ENCODE measurements around the gene NCOA7. TPM values are rescaled to one million over a fixed set of nuclear protein-coding genes. Genes with fewer than 3 reads are reported as not detected.

Gene NCOA7
- total and polyA plus RNA-seq, 2 of the 8 experiments (the other 6 are each of a cell fraction or from before 2014, with no cell fraction given): 2.6 to 10.7 TPM

DNA sequence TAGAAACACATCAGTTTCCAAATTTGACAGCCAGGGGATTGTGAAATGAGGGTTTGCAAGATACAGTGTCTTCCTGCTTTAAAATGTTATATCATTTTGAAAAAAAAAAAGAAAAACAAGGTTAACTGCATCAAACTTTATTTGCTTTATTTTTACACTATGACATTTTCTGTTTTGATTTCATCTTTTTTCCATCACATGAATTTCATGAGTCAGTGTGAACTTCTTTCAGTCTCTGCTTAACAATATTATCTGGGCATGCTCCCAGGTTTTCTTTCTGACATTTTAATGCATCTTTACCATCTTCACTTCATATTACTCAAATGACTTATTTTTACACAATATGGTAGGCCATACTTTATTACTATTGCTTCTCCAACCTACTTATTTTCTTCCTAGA, 1.9 kb downstream of the NCOA7 start:
- H2AK5ac ChIP-seq (ENCODE audit: low read depth, low read length): no peak overlapping the region
- no peak overlapping the region for H3K4ac ChIP-seq (replicated peaks; ENCODE audit: insufficient read length, low read depth, low read length)
- DNase-seq (ENCODE audit: low read depth in 1 of 2, low spot score in 2 of 2) (no peak), FAIRE-seq (no peak)
- no peaks in the 10 kb centered on the region for H3K36me3 ChIP-seq (ENCODE audit: control insufficient read depth in 2 of 4, insufficient read depth in 4 of 4, low read length in 3 of 4)
- H4K8ac ChIP-seq (ENCODE audit: extremely low read depth, insufficient read depth, low read length): no peak overlapping the region
- no peak overlapping the region for H3K27ac ChIP-seq (ENCODE audit: low read depth, low read length)
- CTCF ChIA-PET (ENCODE audit: partially characterized antibody): interaction anchor here (0.8 to 6.2 kb wide), 11 partner anchors 9 to 482 kb away, joined by 3 to 77 read pairs (median 5); partner anchors contain the start of gene HINT3
- H3K14ac ChIP-seq (ENCODE audit: insufficient read length): no peak overlapping the region
- H2BK12ac ChIP-seq (ENCODE audit: low read depth, low read length): no peak overlapping the region
- no peaks in the 10 kb centered on the region; a peak in 1 of 7 replicates for H3K27me3 ChIP-seq (replicated peaks in 1 of 4; ENCODE audit: control insufficient read depth in 3 of 4, extremely low read depth in 1 of 4, insufficient read depth in 3 of 4, low read length in 3 of 4)
- no peak overlapping the region for H2BK5ac ChIP-seq (ENCODE audit: low read depth, low read length)
- 0 out of 4 replicates have a peak, but pooled peaks cover 0 to 5% of the 10 kb centered on the region in 2 experiments for H3K79me2 ChIP-seq (ENCODE audit: control insufficient read depth in 1 of 2, insufficient read depth in 2 of 2, low read length in 2 of 2)
- H3K18ac ChIP-seq (ENCODE audit: extremely low read depth, low read length): no peak overlapping the region
- peaks cover 11% of the 10 kb centered on the region for H3K23me2 ChIP-seq (ENCODE audit: low read depth, low read length)
- H4K91ac ChIP-seq (replicated peaks; ENCODE audit: insufficient read length, low read length): no peak overlapping the region
- no peak overlapping the region for H2BK120ac ChIP-seq (replicated peaks; ENCODE audit: low read depth, low read length)
- H3K79me1 ChIP-seq (ENCODE audit: low read depth, low read length): no peaks in the 10 kb centered on the region
- H3K4me2 ChIP-seq (ENCODE audit: insufficient read depth in 1 of 2, low read depth in 2 of 2, low read length in 2 of 2): no peak overlapping the region
- POLR2A ChIA-PET (ENCODE audit: partially characterized antibody): interaction anchor here (0.9 to 1.9 kb wide), 2 partner anchors 11 to 13 kb away, joined by 3 to 5 read pairs; no protein-coding TSS in a partner anchor
- H3K9me3 ChIP-seq (ENCODE audit: insufficient read depth in 2 of 2, low read depth in 1 of 2, low read length in 1 of 2): no peaks in the 10 kb centered on the region
- H3K56ac ChIP-seq (replicated peaks; ENCODE audit: insufficient read length, low read depth, low read length): no peak overlapping the region
- no peak overlapping the region for H2AFZ ChIP-seq (ENCODE audit: low read length)
- H2BK15ac ChIP-seq (ENCODE audit: low read length): no peak overlapping the region
- H4K5ac ChIP-seq (ENCODE audit: insufficient read length, low read depth, low read length): no peak overlapping the region
- no peak overlapping the region for H2BK20ac ChIP-seq (ENCODE audit: low read length)
- H3K4me1 ChIP-seq (replicated peaks in 1 of 4; ENCODE audit: control insufficient read depth in 3 of 4, insufficient read depth in 4 of 4, low read length in 3 of 4): peaks cover 2 to 10% (median 4%) of the 10 kb centered on the region in 4 experiments; a peak in 4 of 7 replicates
- H3K23ac ChIP-seq (ENCODE audit: insufficient read length): no peak overlapping the region
- H4K20me1 ChIP-seq (replicated peaks in 1 of 2; ENCODE audit: control insufficient read depth in 1 of 2, insufficient read depth in 2 of 2, low read length in 2 of 2): no peaks in the 10 kb centered on the region
- no peak overlapping the region for H3K9ac ChIP-seq (replicated peaks in 1 of 4; ENCODE audit: extremely low read depth in 1 of 4, low read depth in 3 of 4, low read length in 3 of 4)
- no peak overlapping the region for H3K4me3 ChIP-seq (ENCODE audit: extremely low read depth in 1 of 4, insufficient read depth in 2 of 4, low read depth in 3 of 4, low read length in 4 of 4)
- TF ChIP-seq BACH1 (IDR thresholded peaks at IDR 0.05; ENCODE audit: low read length): no peak
- no peak for TF ChIP-seq POU5F1 (IDR thresholded peaks at IDR 0.05; ENCODE audit: low read depth, low read length)
- TF ChIP-seq CTBP2 (IDR thresholded peaks at IDR 0.05; ENCODE audit: borderline replicate concordance, insufficient read depth, insufficient read length, low read length): no peak
- TF ChIP-seq YY1 (IDR thresholded peaks at IDR 0.05; ENCODE audit: low read depth, low read length): no peak
